IPS-18c (cell line): Measurements from ENCODE around the gene SEZ6L2.
"Not testable (repeated sequence)": the region's sequence is repeated elsewhere in the genome, so short reads cannot be mapped to it uniquely, and the experiment has no call there.

Experiments
- H3K4me3 ChIP-seq: 2 replicates; pipeline ENCODE4 v1.7.0; 2013; ENCODE audit warnings: low read depth, mild to moderate bottlenecking, low read length, moderate library complexity; ENCODE audit not compliant: insufficient read depth
- H3K9me3 ChIP-seq: one replicate; pipeline ENCODE4 v1.6.1; 2013; ENCODE audit warnings: mild to moderate bottlenecking, low read length, moderate library complexity; ENCODE audit not compliant: control insufficient read depth, insufficient read depth

Gene SEZ6L2

DNA sequence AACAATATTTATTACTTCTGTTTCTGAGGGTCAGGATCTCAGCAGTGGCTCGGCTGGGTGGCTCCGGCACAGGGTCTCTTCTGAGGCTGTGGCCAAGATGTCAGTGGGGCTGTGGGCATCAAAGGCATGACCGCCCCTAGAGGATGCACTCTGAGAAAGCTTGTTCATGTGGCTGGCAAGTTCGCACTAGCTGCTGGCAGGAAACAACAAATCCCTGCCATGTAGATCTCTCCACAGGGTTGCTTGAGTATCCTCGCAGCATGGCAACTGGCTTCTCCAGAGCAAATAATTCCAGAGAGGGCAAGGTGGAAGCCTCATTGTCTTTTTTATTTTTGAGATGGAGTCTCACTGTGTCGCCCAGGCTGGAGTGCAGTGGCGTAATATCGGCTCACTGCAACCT, 14.2 kb upstream of the SEZ6L2 start:
- no peak overlapping the region for H3K4me3 ChIP-seq
- H3K9me3 ChIP-seq, result no peaks in the 10 kb centered on the region

GRCh38 chr16:29912087-29912486, 12.7 kb upstream of the SEZ6L2 start:
- no peaks in the 10 kb centered on the region for H3K9me3 ChIP-seq
- no peak overlapping the region for H3K4me3 ChIP-seq

DNA sequence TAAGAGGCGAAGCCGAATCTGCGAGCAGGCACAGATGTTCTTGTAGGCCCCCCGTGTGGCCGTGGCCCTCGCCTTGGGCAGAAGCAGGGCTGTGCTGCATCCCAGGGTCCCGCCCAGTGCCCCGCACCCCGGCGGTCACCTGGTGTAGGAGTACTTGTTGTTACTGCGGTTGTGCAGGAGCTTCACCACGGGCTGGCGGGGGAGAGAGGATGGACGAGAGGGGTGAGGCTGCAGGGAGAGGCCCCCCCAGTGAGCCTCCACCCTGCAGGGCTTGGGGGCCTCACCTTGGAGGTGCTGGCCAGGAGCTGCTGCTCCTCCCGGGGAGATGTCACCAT, 12.3 kb upstream of the SEZ6L2 start:
- Histone ChIP-seq H3K4me3 (no peak overlapping the region), H3K9me3 (no peaks in the 10 kb centered on the region)

GRCh38 chr16:29910819-29911675, 11.7 kb upstream of the SEZ6L2 start:
- H3K9me3 ChIP-seq, result no peaks in the 10 kb centered on the region

GRCh38 chr16:29909851-29910250, 10.5 kb upstream of the SEZ6L2 start:
- H3K4me3 ChIP-seq, H3K9me3 ChIP-seq: not testable (repeated sequence)

More at GRCh38 chr16:29910819-29911675, 11.7 kb upstream of the SEZ6L2 start:
- H3K4me3 ChIP-seq, result no peak overlapping the region

DNA sequence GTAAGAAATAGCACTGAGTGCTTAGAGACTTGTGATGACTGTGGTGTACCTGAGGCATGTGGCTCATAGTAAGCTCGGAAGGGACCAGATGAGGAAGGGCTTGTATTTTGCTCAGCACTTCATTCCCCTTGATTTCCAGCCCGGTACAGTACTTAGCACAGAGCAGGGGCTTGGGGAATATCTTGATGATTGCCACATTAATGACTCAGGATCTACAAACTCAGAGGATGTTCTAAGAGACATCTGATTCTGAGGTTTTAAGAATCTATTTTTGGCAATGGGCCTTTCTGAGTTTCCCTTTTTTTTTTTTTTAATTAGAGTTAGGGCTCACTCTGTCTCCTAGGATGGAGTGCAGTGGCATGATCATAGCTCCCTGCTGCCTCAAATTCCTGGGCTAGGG, 10.0 kb upstream of the SEZ6L2 start:
- Histone ChIP-seq H3K9me3 (no peaks in the 10 kb centered on the region), H3K4me3 (no peak overlapping the region)

DNA sequence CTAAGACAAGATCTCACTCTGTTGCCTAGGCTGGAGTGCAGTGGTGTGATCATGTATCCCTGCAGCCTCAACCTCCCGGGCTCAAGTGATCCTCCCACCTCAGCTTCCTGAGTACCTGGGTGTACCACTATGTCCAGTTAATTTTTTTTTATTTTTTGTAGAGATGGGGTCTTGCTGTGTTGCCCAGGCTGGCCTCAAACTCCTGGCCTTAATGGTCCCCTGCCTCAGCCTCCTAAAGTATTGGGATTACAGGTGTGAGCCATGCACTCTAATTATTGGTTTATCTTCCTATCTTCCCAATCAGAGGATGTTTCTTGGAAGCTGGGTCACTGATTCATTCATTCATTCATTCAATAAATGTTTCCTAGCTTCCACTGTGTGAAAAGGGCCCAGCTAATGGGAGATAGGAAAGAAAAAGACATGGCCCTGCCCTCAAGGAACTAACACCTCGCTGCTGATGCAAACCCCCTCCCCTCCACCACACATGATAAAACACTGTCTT, 9.4 kb upstream of the SEZ6L2 start:
- H3K4me3 ChIP-seq, result no peak overlapping the region
- H3K9me3 ChIP-seq, result no peaks in the 10 kb centered on the region

- H3K9me3 ChIP-seq, result no peaks in the 10 kb centered on the region
- no peak overlapping the region for H3K4me3 ChIP-seq
Measured at GRCh38 chr16:29907973-29908372, 8.6 kb upstream of the SEZ6L2 start.

GRCh38 chr16:29906520-29907244, 7.3 kb upstream of the SEZ6L2 start:
- no peaks in the 10 kb centered on the region for H3K9me3 ChIP-seq
- no peak overlapping the region for H3K4me3 ChIP-seq

GRCh38 chr16:29905668-29906067, 6.3 kb upstream of the SEZ6L2 start:
- Histone ChIP-seq H3K4me3 (no peak overlapping the region), H3K9me3 (no peaks in the 10 kb centered on the region)

- H3K9me3 ChIP-seq, result no peaks in the 10 kb centered on the region
- no peak overlapping the region for H3K4me3 ChIP-seq
Measured at GRCh38 chr16:29904947-29905346, 5.6 kb upstream of the SEZ6L2 start.

DNA sequence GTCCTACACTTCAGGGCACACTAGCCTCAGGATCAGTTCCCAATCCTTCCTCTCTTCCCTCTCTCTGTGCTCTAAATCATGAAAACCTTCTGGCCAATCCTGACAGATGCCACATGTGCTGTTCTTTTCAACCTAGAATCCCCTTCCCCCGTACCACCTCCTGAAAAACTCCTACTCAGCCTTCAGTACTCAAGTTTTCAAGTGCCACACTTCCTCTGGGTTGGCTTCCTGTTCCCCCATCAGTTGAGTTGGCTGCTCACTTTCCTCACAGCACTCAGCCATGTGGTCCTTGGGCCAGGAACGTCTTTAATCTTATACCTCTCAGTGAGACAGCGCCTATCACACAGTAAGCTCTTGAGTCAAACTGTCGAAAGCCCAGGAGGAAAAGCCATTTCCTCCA, 4.2 kb upstream of the SEZ6L2 start:
- Histone ChIP-seq H3K9me3 (no peaks in the 10 kb centered on the region), H3K4me3 (no peak overlapping the region)

- H3K9me3 ChIP-seq, result no peaks in the 10 kb centered on the region
- H3K4me3 ChIP-seq, result peak overlapping the region; percentile 89
Measured at GRCh38 chr16:29901607-29901945, 2.2 kb upstream of the SEZ6L2 start.

DNA sequence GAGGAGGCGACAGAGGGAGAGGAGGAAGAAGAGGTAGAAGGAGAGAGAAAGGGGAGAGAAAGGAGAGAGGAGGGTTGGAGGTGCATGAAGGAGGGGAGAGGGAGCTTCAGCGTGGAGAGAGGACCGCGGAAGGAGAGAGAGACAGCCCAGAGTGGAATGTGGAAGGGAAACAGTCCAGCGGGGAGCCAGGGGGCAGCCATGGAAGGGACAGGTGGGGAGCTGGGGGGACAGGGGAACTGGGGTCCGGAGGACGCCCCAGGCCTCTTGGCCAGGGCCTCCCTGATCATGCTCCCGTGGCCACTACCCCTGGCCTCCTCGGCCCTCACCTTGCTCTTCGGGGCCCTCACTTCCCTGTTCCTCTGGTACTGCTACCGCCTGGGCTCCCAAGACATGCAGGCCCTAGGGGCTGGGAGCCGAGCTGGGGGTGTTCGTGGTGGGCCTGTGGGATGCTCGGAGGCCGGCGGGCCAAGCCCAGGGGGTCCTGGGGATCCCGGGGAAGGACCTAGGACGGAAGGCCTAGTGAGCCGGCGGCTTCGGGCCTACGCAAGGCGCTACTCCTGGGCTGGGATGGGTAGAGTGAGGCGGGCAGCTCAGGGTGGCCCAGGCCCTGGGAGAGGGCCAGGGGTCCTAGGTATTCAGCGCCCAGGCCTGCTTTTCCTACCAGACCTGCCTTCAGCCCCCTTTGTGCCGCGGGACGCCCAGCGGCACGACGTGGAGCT, 1.7 kb upstream of the SEZ6L2 start:
- Histone ChIP-seq H3K4me3 (peak overlapping the region; percentile 89), H3K9me3 (no peaks in the 10 kb centered on the region)

DNA sequence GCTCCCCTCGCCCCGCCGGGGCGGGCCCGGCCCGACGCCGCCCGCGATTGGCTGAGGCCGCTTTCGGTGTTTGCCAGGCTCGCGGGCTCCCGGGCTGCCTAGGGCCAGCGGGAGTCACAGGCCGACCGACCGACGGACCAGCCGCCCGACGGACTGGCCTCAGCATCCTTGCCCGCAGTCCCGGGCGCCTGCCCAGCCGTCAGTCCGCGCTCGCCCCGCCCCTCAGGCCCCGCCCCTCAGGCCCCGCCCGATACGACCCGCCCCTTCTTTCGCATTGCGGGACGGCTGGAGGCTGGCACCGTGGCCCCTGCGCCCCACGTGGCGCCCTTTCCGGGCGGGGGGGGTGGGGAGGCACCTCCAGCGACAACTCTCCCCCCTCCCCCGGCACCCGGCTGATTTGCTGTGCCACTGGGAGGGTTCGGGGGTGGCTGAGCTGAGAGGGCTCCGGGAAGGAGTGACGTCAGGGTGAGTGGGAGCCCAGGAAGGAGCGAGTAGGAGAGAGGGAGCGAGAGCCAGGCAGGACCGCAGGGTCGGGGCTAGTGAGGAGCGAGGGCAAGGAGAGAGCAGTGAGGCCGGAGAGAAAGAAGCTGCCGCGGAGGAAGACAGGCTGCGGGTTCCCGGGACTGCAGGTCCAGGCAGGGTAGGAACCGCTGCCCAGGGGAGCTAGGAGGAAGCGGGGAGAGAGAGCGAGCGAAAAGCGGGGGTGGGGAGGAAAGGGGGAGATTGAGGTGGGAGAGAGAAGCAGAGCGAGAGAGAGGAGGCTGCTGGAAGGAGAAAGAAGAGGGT, 945 bp upstream of the SEZ6L2 start, which contains the start of gene ASPHD1:
Gene ASPHD1 (plus strand): TSS at position 387 of the 786 bp plus-strand sequence. CDS start 484 bp downstream, outside the sequence.
- no peaks in the 10 kb centered on the region for H3K9me3 ChIP-seq
- peak within 1 kb of the TSS; percentile 89 for H3K4me3 ChIP-seq

DNA sequence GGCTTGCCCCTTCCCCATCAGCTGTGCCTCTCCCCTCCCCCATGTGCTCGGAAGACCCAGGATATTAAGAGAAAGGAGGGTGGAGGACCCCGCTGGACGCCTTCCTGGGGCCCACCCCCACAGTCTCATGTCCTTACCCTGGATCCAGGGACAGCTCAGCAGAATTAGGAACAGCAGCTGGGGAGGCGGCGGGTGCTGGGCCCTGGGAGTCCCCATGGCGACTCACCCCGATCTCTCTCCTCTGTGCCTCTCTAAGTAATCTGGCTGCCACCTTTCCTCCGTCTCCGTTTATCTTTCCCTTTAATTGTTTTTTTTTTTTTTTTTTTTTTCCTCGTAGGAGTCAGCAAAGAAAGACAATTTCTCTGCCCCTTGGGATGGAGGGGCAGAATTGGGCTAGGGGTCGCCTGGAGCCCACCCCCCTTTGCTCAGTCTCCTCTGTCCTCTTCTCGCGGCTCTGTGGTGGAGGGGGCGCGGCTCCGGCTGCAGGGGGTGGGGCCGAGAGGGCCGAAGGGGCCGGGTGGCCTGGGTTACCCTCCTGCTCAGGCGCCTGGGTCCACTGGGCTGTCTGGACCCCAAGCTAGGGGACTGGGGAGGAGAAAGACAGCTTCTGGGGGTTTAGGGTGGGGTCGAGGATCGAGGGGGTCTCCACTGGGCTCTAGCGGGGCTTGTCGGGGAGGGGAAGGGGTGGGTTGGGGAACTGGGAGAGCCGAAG, 390 bp downstream of the SEZ6L2 start:
- Histone ChIP-seq H3K4me3 (peak overlapping the region; percentile 89), H3K9me3 (no peaks in the 10 kb centered on the region)
